ENCODE results near the gene CLMP. TPM values are rescaled to one million over a fixed set of nuclear protein-coding genes. Genes with fewer than 3 reads are reported as not detected.
"Not testable (repeated sequence)": the region's sequence is repeated elsewhere in the genome, so short reads cannot be mapped to it uniquely, and the experiment has no call there.

CLMP gene
- polyA plus RNA-seq, 3 donors: 29.1 to 34.4 (median 29.7) TPM

GRCh38 chr11:123158033-123159003 lies 36.7 kb downstream of the CLMP start:
- no peak for DNase-seq (ENCODE audit: extremely low read depth in 1 of 11, low read depth in 9 of 11, low spot score in 4 of 11)

GRCh38 chr11:123152951-123153350 lies 42.1 kb downstream of the CLMP start:
- DNase-seq (ENCODE audit: extremely low read depth in 1 of 11, low read depth in 9 of 11, low spot score in 4 of 11): no peak

GRCh38 chr11:123152346-123152745 lies 42.7 kb downstream of the CLMP start:
- DNase-seq (ENCODE audit: extremely low read depth in 1 of 11, low read depth in 9 of 11, low spot score in 4 of 11): not testable (repeated sequence)

- DNase-seq (ENCODE audit: extremely low read depth in 1 of 11, low read depth in 9 of 11, low spot score in 4 of 11): no peak
Observed at GRCh38 chr11:123151796-123152195, 43.3 kb downstream of the CLMP start.

GRCh38 chr11:123151366-123151765 lies 43.7 kb downstream of the CLMP start:
- no peak for DNase-seq (ENCODE audit: extremely low read depth in 1 of 11, low read depth in 9 of 11, low spot score in 4 of 11)

- DNase-seq (ENCODE audit: extremely low read depth in 1 of 11, low read depth in 9 of 11, low spot score in 4 of 11): no peak
Observed at GRCh38 chr11:123150882-123151281, 44.2 kb downstream of the CLMP start.

- DNase-seq (ENCODE audit: extremely low read depth in 1 of 11, low read depth in 9 of 11, low spot score in 4 of 11): no peak
Observed at GRCh38 chr11:123148965-123149364, 46.1 kb downstream of the CLMP start.

GRCh38 chr11:123145661-123146060 lies 49.4 kb downstream of the CLMP start:
- DNase-seq (ENCODE audit: extremely low read depth in 1 of 11, low read depth in 9 of 11, low spot score in 4 of 11): peak in 1 of 11 donors; percentile 26

- peak in 1 of 11 donors; percentile 44 for DNase-seq (ENCODE audit: extremely low read depth in 1 of 11, low read depth in 9 of 11, low spot score in 4 of 11)
Observed at GRCh38 chr11:123145220-123145619, 49.8 kb downstream of the CLMP start.

- DNase-seq (ENCODE audit: extremely low read depth in 1 of 11, low read depth in 9 of 11, low spot score in 4 of 11): no peak
Observed at GRCh38 chr11:123144707-123145106, 50.3 kb downstream of the CLMP start.

GRCh38 chr11:123143921-123144320 lies 51.1 kb downstream of the CLMP start:
- no peak for DNase-seq (ENCODE audit: extremely low read depth in 1 of 11, low read depth in 9 of 11, low spot score in 4 of 11)

- DNase-seq (ENCODE audit: extremely low read depth in 1 of 11, low read depth in 9 of 11, low spot score in 4 of 11): no peak
Observed at GRCh38 chr11:123143476-123143875, 51.6 kb downstream of the CLMP start.

GRCh38 chr11:123139206-123139605 lies 55.8 kb downstream of the CLMP start:
- no peak for DNase-seq (ENCODE audit: extremely low read depth in 1 of 11, low read depth in 9 of 11, low spot score in 4 of 11)

GRCh38 chr11:123137431-123138224 lies 57.4 kb downstream of the CLMP start:
- DNase-seq (ENCODE audit: extremely low read depth in 1 of 11, low read depth in 9 of 11, low spot score in 4 of 11): peak; percentile 61 to 88 (median 82)

GRCh38 chr11:123135863-123136446 lies 59.1 kb downstream of the CLMP start:
- DNase-seq (ENCODE audit: extremely low read depth in 1 of 11, low read depth in 9 of 11, low spot score in 4 of 11): no peak

- DNase-seq (ENCODE audit: extremely low read depth in 1 of 11, low read depth in 9 of 11, low spot score in 4 of 11): no peak
Observed at GRCh38 chr11:123132881-123133280, 62.2 kb downstream of the CLMP start.

GRCh38 chr11:123132034-123132766 lies 62.8 kb downstream of the CLMP start:
- not testable (repeated sequence) for DNase-seq (ENCODE audit: extremely low read depth in 1 of 11, low read depth in 9 of 11, low spot score in 4 of 11)

- no peak for DNase-seq (ENCODE audit: extremely low read depth in 1 of 11, low read depth in 9 of 11, low spot score in 4 of 11)
Observed at GRCh38 chr11:123129920-123130319, 65.1 kb downstream of the CLMP start.

GRCh38 chr11:123125169-123125568 lies 69.9 kb downstream of the CLMP start:
- DNase-seq (ENCODE audit: extremely low read depth in 1 of 11, low read depth in 9 of 11, low spot score in 4 of 11): no peak
